ENCODE data around the gene XYLT1.

GRCh38 chr16:17470908-17471718 is at the start of gene XYLT1:
- TF ChIP-seq CTCF (conservative IDR thresholded peaks at IDR 0.05; ENCODE audit: low read length): no peak
- no peak for TF ChIP-seq EZH2phosphoT487 (IDR thresholded peaks at IDR 0.05; ENCODE audit: borderline replicate concordance)

All from Loucy (cell line).